Astrocyte of the cerebellum (primary cell): Measurements from ENCODE around the gene IPCEF1.

Experiments
- DNase-seq: peaks from one replicate; pipeline ENCODE4 v3.0.0-alpha.2; 2011; ENCODE audit warnings: low read depth
- H3K4me3 ChIP-seq: 2 replicates; pipeline ENCODE4 v1.5.1; 2011; ENCODE audit warnings: mild to moderate bottlenecking, low read depth, low read length, moderate library complexity
- CTCF ChIP-seq: IDR thresholded peaks from 2 replicates; pipeline ENCODE4 v1.5.1; 2012; ENCODE audit warnings: low read length, low read depth, moderate library complexity, mild to moderate bottlenecking; ENCODE audit errors: missing control alignments
- in situ Hi-C: cut with HindIII; loops from 2 replicates; pipeline ENCODE4 v1.10.0; 2017; ENCODE audit warnings: low sequenced_read_pairs

The IPCEF1 gene

GRCh38 chr6:154356690-154357089, at the start of gene IPCEF1:
IPCEF1 (minus strand) TSS chr6:154356803; CDS start chr6:154265947, 90,856 bp downstream.
- H3K4me3 ChIP-seq = no peak within 1 kb of the TSS
- TF ChIP-seq CTCF = no peak
- DNase-seq = no peak
- in situ Hi-C loops = no loop called here

- no peak overlapping the region for H3K4me3 ChIP-seq
- no peak for TF ChIP-seq CTCF
- in situ Hi-C loops = no loop called here
- DNase-seq = no peak
Measured at GRCh38 chr6:154406301-154406700, 49.7 kb upstream of the IPCEF1 start.

GRCh38 chr6:154404791-154405400, 48.3 kb upstream of the IPCEF1 start:
- no peak for TF ChIP-seq CTCF
- H3K4me3 ChIP-seq = no peak overlapping the region
- peak; percentile 62 for DNase-seq
- in situ Hi-C loops = no loop called here

- in situ Hi-C loops = no loop called here
- no peak for TF ChIP-seq CTCF
- no peak for DNase-seq
- H3K4me3 ChIP-seq = no peak overlapping the region
Measured at GRCh38 chr6:154403788-154404187, 47.2 kb upstream of the IPCEF1 start.

GRCh38 chr6:154402081-154402780, 45.6 kb upstream of the IPCEF1 start:
- in situ Hi-C loops = no loop called here
- no peak overlapping the region for H3K4me3 ChIP-seq
- TF ChIP-seq CTCF = no peak
- no peak for DNase-seq

GRCh38 chr6:154399097-154399496, 42.5 kb upstream of the IPCEF1 start:
- in situ Hi-C loops = loop anchor here (25.0 kb wide), 1 partner anchor 237 kb away; no protein-coding TSS in a partner anchor
- no peak overlapping the region for H3K4me3 ChIP-seq
- no peak for TF ChIP-seq CTCF
- DNase-seq = no peak
